Measurements from ENCODE around the gene ESRRA. TPM values are rescaled to one million over a fixed set of nuclear protein-coding genes. Genes with fewer than 3 reads are reported as not detected.

The ESRRA gene
- total and polyA plus RNA-seq, 2 of the 4 experiments (the other 2 are of a cell fraction): 10.2 to 15.0 TPM

DNA sequence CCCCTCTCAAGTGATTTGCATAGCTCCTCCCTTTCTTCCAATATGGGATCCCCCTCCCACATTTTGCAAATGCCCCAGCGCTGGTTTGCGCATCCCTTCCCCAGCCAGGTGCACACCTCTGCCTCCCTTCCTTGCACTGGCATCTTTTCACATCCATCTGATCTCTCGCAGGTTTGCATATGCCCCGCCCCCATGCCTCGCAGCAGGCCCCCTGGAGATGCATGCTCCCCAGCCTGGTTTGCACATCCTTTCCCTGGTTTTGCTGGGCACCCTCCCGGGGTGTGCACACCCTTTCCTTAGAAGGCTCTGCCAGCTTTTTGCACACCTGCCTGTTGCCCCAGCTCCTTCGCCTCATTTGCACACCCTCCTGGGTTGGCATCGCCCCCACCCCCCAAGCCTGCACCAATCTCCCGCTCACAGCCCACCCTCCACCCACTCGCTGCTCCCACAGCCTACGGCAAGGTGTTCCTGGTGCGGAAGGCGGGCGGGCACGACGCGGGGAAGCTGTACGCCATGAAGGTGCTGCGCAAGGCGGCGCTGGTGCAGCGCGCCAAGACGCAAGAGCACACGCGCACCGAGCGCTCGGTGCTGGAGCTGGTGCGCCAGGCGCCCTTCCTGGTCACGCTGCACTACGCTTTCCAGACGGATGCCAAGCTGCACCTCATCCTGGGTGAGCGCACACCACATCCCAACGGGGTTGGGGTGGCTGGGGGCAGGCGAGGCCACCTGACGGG, 54.6 kb downstream of the ESRRA start:
- Histone ChIP-seq H3K4ac (ENCODE audit: low read depth, low read length) (peak overlapping the region; percentile 98; the same call in 1 of the 2 replicates), H2BK15ac (ENCODE audit: low read depth, low read length) (no peak overlapping the region), H3K14ac (replicated peaks; ENCODE audit: low read depth, low read length) (peak overlapping the region; percentile 90; the same call in 1 of the 2 replicates), H2AK5ac (ENCODE audit: low read depth, low read length) (peak overlapping the region; percentile 94), H3K4me1 (ENCODE audit: control insufficient read depth, insufficient read depth, low read length) (peaks cover 25% of the 10 kb centered on the region), H2BK20ac (ENCODE audit: low read depth, low read length) (no peak overlapping the region), H4K8ac (ENCODE audit: low read depth in 2 of 2, low read length in 2 of 2) (peak overlapping the region; percentile 94 to 95; a peak in 2 of 4 replicates), H3K9me3 (ENCODE audit: control insufficient read depth, insufficient read depth, low read length) (no peaks in the 10 kb centered on the region), H2BK120ac (ENCODE audit: low read depth, low read length) (no peak overlapping the region), H4K91ac (ENCODE audit: insufficient read depth, low read depth, low read length) (0 out of 2 replicates have a peak overlapping the region, but pooled peaks have one; percentile 90), H2BK5ac (ENCODE audit: low read depth, low read length, poor library complexity, severe bottlenecking) (no peak overlapping the region), H3K9ac (ENCODE audit: low read depth, low read length) (peak overlapping the region; percentile 94), H3K18ac (ENCODE audit: low read depth, low read length) (no peak overlapping the region), H3K23ac (ENCODE audit: low read depth, low read length) (peak overlapping the region; percentile 74; the same call in 1 of the 2 replicates), H3K27ac (ENCODE audit: insufficient read depth, low read length) (peak overlapping the region; percentile 88; the same call in 1 of the 2 replicates), H3K79me1 (ENCODE audit: low read depth in 1 of 2, low read length in 2 of 2) (peaks cover 6 to 66% of the 10 kb centered on the region in 2 experiments), H3K36me3 (ENCODE audit: control insufficient read depth, insufficient read depth, low read length) (peaks cover 26% of the 10 kb centered on the region), H4K20me1 (ENCODE audit: insufficient read depth, low read length) (no peaks in the 10 kb centered on the region), H3K27me3 (ENCODE audit: control insufficient read depth, insufficient read depth, low read length) (no peaks in the 10 kb centered on the region), H2AFZ (replicated peaks; ENCODE audit: low read length, poor library complexity) (peak overlapping the region; percentile 99), H3K4me3 (ENCODE audit: insufficient read depth, low read depth, low read length) (peak overlapping the region; percentile 98), H4K5ac (ENCODE audit: low read depth, low read length) (peak overlapping the region; percentile 22; the same call in 1 of the 2 replicates), H3K56ac (ENCODE audit: extremely low read depth, insufficient read depth, low read length) (no peak overlapping the region), H2AK9ac (replicated peaks; ENCODE audit: low read depth, low read length, poor library complexity) (peak overlapping the region; percentile 100), H3K4me2 (ENCODE audit: low read depth, low read length) (peak overlapping the region; percentile 96), H3K9me1 (ENCODE audit: insufficient read depth, low read length) (peaks cover 18% of the 10 kb centered on the region)
- in situ Hi-C loops (cut with MboI; ENCODE audit: low sequenced_read_pairs): no loop called here
- 50% methylated on average over 20 of the region's 38 CpGs; no CpG with 5 or more reads in 1 of the 2 experiments for WGBS, 2 experiments (ENCODE audit: extremely low coverage in 2 of 2, insufficient read length in 1 of 2)
- ATAC-seq (ENCODE audit: low read depth) (no peak), DNase-seq (no peak)
- dilution Hi-C loops (cut with HindIII; ENCODE audit: low sequenced_read_pairs, unreplicated experiment): no loop called here
- ChIA-PET CTCF (no interaction called here), POLR2A (ENCODE audit: unreplicated experiment) (no interaction called here)
- TF ChIP-seq CEBPB (IDR thresholded peaks at IDR 0.05; ENCODE audit: low read depth, low read length): no peak
- TF ChIP-seq POLR2A (IDR thresholded peaks at IDR 0.05; ENCODE audit: low read depth, low read length): no peak
- no peak for TF ChIP-seq MXI1 (IDR thresholded peaks at IDR 0.05; ENCODE audit: borderline replicate concordance, low read depth, low read length)
- no peak for TF ChIP-seq RCOR1 (IDR thresholded peaks at IDR 0.05; ENCODE audit: insufficient replicate concordance, low read length)
- intact Hi-C loops (cut with micrococcal nuclease): loop anchor here (5.0 kb wide), 1 partner anchor 292 kb away; no protein-coding TSS in a partner anchor
- BruUV-seq (replicated peaks): no TSS peak

Measured in IMR-90 (cell line).